ENCODE measurements around the gene MOCOS. TPM values are rescaled to one million over a fixed set of nuclear protein-coding genes. Genes with fewer than 3 reads are reported as not detected.

Gene MOCOS
- total RNA-seq, 4 donors from 2014 or later: 2.6 to 5.7 (median 4.4) TPM

- in situ Hi-C loops (cut with MboI; ENCODE audit: low pct_ligation_motif_present in 1 of 4, low pct_unique_long_range_greater_than_20kb in 1 of 4, low sequenced_read_pairs in 3 of 4) (loop anchor here in 1 of 4 donors (25.0 kb wide), 1 partner anchor 502 kb away; no protein-coding TSS in a partner anchor), intact Hi-C loops (cut with DNase I; ENCODE audit: low total_unique reads) (no loop called here)
- 82 to 83% methylated on average over 1 to 8 of the region's 8 CpGs for WGBS, 2 donors (ENCODE audit: low coverage in 1 of 2)
- no peak for TF ChIP-seq POLR2AphosphoS5 (IDR thresholded peaks at IDR 0.05)
- TF ChIP-seq POLR2A (IDR thresholded peaks at IDR 0.05): no peak
- no peak for TF ChIP-seq EP300 (IDR thresholded peaks at IDR 0.05; ENCODE audit: low read depth)
- no peak for TF ChIP-seq CTCF (IDR thresholded peaks at IDR 0.05)
- Histone ChIP-seq H3K9me3 (no peaks in the 10 kb centered on the region), H3K27me3 (no peaks in the 10 kb centered on the region), H3K4me1 (no peaks in the 10 kb centered on the region), H3K27ac (no peak overlapping the region), H3K4me3 (no peak overlapping the region), H3K36me3 (no peaks in the 10 kb centered on the region)
- no peak for DNase-seq
Observed at GRCh38 chr18:36264283-36264682, 77.0 kb downstream of the MOCOS start.

- no peaks in the 10 kb centered on the region for H3K9me3 ChIP-seq
- H3K36me3 ChIP-seq: no peaks in the 10 kb centered on the region
- in situ Hi-C loops (cut with MboI; ENCODE audit: low pct_ligation_motif_present in 1 of 4, low pct_unique_long_range_greater_than_20kb in 1 of 4, low sequenced_read_pairs in 3 of 4): loop anchor here in 1 of 4 donors (25.0 kb wide), 1 partner anchor 503 kb away; no protein-coding TSS in a partner anchor
- no peaks in the 10 kb centered on the region for H3K27me3 ChIP-seq
- WGBS, 2 donors (ENCODE audit: low coverage in 1 of 2): 58 to 83% methylated on average over 3 to 5 of the region's 5 CpGs
- no peak overlapping the region for H3K27ac ChIP-seq
- TF ChIP-seq POLR2A (IDR thresholded peaks at IDR 0.05): no peak
- no peak for TF ChIP-seq POLR2AphosphoS5 (IDR thresholded peaks at IDR 0.05)
- no peak for TF ChIP-seq CTCF (IDR thresholded peaks at IDR 0.05)
- no peak for TF ChIP-seq EP300 (IDR thresholded peaks at IDR 0.05; ENCODE audit: low read depth)
- intact Hi-C loops (cut with DNase I; ENCODE audit: low total_unique reads): no loop called here
- H3K4me3 ChIP-seq: no peak overlapping the region
- no peaks in the 10 kb centered on the region for H3K4me1 ChIP-seq
- DNase-seq: no peak
Observed at GRCh38 chr18:36265015-36265414, 77.7 kb downstream of the MOCOS start.

- DNase-seq: no peak
- intact Hi-C loops (cut with DNase I; ENCODE audit: low total_unique reads): no loop called here
- Histone ChIP-seq H3K27ac (no peak overlapping the region), H3K4me3 (no peak overlapping the region), H3K9me3 (no peaks in the 10 kb centered on the region), H3K27me3 (no peaks in the 10 kb centered on the region), H3K4me1 (no peaks in the 10 kb centered on the region), H3K36me3 (no peaks in the 10 kb centered on the region)
- 78% methylated on average over 4 of the region's 4 CpGs; no CpG with 5 or more reads in 1 of the 2 donors for WGBS, 2 donors (ENCODE audit: low coverage in 1 of 2)
- in situ Hi-C loops (cut with MboI; ENCODE audit: low pct_ligation_motif_present in 1 of 4, low pct_unique_long_range_greater_than_20kb in 1 of 4, low sequenced_read_pairs in 3 of 4): loop anchor here in 1 of 4 donors (25.0 kb wide), 1 partner anchor 507 kb away; no protein-coding TSS in a partner anchor
- TF ChIP-seq CTCF (IDR thresholded peaks at IDR 0.05): no peak
- TF ChIP-seq POLR2AphosphoS5 (IDR thresholded peaks at IDR 0.05): no peak
- TF ChIP-seq EP300 (IDR thresholded peaks at IDR 0.05; ENCODE audit: low read depth): no peak
- TF ChIP-seq POLR2A (IDR thresholded peaks at IDR 0.05): no peak
Observed at GRCh38 chr18:36269157-36269556, 81.9 kb downstream of the MOCOS start.

GRCh38 chr18:36271153-36271552 is 83.9 kb downstream of the MOCOS start:
- Histone ChIP-seq H3K27me3 (no peaks in the 10 kb centered on the region), H3K4me3 (no peak overlapping the region), H3K4me1 (no peaks in the 10 kb centered on the region), H3K27ac (no peak overlapping the region), H3K9me3 (no peaks in the 10 kb centered on the region), H3K36me3 (no peaks in the 10 kb centered on the region)
- no peak for DNase-seq
- TF ChIP-seq POLR2A (IDR thresholded peaks at IDR 0.05): no peak
- no peak for TF ChIP-seq EP300 (IDR thresholded peaks at IDR 0.05; ENCODE audit: low read depth)
- TF ChIP-seq POLR2AphosphoS5 (IDR thresholded peaks at IDR 0.05): no peak
- TF ChIP-seq CTCF (IDR thresholded peaks at IDR 0.05): no peak
- in situ Hi-C loops (cut with MboI; ENCODE audit: low pct_ligation_motif_present in 1 of 4, low pct_unique_long_range_greater_than_20kb in 1 of 4, low sequenced_read_pairs in 3 of 4) (loop anchor here in 1 of 4 donors (25.0 kb wide), 1 partner anchor 509 kb away; no protein-coding TSS in a partner anchor), intact Hi-C loops (cut with DNase I; ENCODE audit: low total_unique reads) (no loop called here)

Measured in transverse colon (tissue), 4 donors.